ENCODE results near the gene FBXL17.
A peak's percentile ranks its signal among the peaks of the same experiment; 100 is the strongest.

FBXL17 gene

DNA sequence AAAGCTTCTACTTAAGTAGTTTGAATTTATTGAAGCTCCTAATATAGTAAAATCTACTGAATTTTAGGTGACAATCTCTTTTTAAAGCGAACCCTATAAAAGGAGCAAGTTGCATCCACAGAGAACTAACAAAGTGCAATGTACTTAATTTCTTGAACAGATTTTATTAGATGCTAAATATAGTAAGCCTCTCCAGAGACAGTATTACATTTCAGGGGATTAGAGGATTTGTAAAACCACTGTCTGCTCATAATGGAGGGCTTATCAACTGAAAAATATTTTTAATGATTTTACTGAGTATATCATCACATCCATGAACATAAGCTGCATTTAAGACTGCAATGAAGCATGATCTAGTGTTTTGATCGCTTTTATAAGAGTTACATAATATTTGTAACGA, 481.2 kb downstream of the FBXL17 start:
- no peak for DNase-seq (ENCODE audit: low spot score)

- DNase-seq (ENCODE audit: low spot score) = no peak
These were observed 487.5 kb downstream of the FBXL17 start for GRCh38 chr5:107894361-107894760.

DNA sequence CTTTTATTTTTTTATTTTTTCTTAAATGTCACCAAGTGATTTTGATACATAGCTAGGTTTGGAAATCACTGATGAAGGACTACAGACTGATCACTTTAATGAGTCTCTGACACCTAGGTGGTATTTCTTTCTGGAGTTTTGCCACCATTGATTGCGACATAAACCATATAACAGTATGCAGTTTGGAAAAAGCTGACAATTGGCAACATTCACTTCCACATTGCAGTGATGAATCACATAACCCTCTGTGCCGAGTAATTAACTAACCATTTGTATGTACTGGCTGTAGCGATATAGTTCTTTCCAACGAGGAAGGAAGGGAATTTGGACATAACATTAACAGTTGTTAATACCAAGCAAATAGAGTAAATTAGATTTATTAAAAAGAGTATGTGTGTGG, 488.3 kb downstream of the FBXL17 start:
- DNase-seq (ENCODE audit: low spot score) = no peak

- DNase-seq (ENCODE audit: low spot score) = no peak
These were observed 492.5 kb downstream of the FBXL17 start for GRCh38 chr5:107889387-107889786.

DNA sequence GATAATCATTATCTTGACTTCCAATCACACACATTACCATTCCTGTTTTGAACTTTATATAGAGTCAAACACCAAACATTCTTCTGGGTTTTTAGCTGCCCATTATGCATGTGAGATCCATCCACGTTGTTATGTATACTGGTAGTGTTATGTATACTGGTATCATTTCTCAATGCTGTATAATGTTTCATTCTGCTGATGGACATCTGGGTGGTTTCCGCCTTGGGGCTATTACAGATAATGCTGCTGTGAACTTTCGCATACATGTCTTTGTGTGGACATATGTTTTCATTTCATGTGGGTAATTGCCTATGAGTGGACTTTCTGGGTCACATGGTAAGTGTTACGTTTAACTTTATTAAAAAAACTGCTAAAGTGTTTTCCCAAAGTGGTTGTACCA, 493.4 kb downstream of the FBXL17 start:
- no peak for DNase-seq (ENCODE audit: low spot score)

GRCh38 chr5:107887166-107887943, 494.5 kb downstream of the FBXL17 start:
- peak; percentile 55 for DNase-seq (ENCODE audit: low spot score)

DNA sequence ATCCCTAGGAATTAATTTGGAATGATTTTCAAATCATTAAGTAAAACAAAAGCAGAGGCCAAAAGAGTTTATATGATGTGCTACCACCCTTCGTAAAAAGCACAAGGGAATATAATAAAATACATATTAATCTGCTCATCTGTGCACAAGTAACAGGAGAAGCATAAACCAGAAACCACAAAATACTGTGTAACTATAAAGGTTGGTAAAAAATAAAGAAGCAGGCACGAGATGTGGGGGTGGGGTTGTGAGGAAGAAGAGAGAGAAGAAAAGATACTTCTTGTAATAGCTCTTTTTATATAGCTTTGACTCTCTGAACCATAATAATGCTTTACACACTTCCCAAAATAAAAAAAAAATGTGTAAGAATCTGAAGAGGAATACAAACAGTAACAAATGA, 496.3 kb downstream of the FBXL17 start:
- no peak for DNase-seq (ENCODE audit: low spot score)

DNA sequence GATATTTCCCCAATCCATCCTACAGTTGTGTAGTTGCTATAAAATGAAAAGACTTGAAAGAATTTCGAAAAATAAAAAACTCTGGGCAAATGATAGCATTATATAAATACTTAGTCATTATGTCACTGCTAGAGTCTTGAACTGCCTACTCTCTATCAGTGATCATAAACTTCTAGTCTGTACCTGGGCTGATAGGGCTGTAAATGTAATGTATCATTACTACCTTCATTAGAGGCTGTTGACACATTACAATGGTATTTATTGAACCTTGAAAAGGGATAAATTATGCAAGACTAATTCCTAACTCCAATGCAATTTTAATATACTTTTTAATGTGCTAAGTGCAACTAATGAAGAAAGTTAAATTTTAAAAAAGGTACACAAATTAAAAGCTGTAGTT, 497.0 kb downstream of the FBXL17 start:
- DNase-seq (ENCODE audit: low spot score) = no peak

DNA sequence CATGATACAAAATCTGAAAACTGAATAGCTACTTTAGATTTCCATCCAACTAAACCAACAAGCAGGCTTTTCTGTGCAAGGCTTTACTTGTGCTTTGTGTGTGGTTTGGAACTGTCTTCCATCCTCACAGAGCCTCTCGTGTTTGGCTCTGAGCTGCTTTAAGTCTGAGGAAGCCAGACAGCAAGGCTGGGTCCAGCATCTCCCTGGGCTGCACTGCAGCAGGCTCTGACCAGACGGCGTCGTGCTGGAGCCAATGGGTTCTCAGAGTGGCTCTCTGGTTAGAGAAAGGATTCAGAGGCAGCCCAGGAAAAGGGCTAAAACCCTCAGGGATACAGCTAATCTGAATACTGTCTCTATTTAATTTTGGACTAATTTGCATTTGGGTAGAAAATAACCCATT, 503.2 kb downstream of the FBXL17 start:
- DNase-seq (ENCODE audit: low spot score) = no peak

- DNase-seq (ENCODE audit: low spot score) = no peak
These were observed 505.0 kb downstream of the FBXL17 start for GRCh38 chr5:107876906-107877305.

DNA sequence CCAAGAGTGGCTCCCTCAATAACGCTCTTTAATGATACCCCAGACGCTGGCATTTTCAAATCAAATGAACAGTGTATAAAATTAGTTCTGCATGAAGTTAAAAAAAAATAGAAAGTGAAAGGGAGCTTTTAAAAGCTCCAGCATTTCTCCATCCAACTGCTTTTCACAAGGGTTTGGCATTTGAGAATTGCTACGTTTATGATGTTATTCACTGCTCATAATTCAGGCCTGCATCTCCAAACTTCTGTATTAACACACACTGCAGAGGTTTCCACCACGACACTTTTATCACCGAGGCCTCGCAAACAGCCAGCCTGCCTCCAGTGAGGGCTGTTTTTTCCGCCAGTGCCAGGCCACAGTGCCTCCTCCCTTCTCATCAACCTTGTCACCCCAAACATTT, 505.6 kb downstream of the FBXL17 start:
- no peak for DNase-seq (ENCODE audit: low spot score)

- no peak for DNase-seq (ENCODE audit: low spot score)
These were observed 506.1 kb downstream of the FBXL17 start for GRCh38 chr5:107875833-107876232.

GRCh38 chr5:107874795-107875194, 507.1 kb downstream of the FBXL17 start:
- DNase-seq (ENCODE audit: low spot score) = no peak

DNA sequence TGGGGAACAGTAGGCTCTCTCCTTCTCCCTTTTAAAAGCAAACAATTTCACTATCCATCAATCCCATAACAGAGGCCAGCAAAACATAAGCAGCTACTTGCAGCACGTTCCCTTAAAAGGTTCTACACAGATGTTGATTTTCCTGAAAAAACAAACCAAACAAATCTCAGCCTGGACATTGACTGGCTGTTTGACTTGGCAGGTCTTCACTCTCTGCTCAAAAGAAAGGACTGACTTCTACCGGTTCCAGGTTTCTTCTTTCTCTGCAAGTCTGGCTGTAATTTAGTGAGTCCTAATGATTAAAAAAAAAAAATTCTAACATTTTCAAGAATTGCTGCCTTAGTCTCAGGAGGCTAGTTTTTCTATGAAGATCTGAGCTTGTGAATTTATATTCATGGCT, 508.0 kb downstream of the FBXL17 start:
- DNase-seq (ENCODE audit: low spot score) = no peak

DNA sequence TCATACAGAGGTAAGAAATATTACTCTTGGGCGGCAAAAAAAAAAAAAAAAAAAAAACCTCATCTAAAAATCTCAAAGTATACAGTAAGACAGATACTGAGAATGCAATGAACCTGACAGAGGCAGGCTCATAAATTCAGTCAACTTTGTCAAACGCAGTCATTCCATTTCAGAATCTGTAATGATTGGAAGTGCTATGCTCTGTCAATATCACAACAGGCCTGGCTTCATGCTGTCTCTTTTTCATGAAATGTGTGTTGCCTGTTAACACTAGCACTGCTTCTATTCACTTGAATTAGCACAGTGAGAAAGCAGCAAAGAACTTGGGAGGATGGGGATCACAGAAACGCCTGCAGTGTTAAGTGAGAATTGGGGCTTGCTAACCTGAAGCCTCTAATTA, 510.9 kb downstream of the FBXL17 start:
- no peak for DNase-seq (ENCODE audit: low spot score)

- peak; percentile 47 for DNase-seq (ENCODE audit: low spot score)
These were observed 512.3 kb downstream of the FBXL17 start for GRCh38 chr5:107869438-107870115.

DNA sequence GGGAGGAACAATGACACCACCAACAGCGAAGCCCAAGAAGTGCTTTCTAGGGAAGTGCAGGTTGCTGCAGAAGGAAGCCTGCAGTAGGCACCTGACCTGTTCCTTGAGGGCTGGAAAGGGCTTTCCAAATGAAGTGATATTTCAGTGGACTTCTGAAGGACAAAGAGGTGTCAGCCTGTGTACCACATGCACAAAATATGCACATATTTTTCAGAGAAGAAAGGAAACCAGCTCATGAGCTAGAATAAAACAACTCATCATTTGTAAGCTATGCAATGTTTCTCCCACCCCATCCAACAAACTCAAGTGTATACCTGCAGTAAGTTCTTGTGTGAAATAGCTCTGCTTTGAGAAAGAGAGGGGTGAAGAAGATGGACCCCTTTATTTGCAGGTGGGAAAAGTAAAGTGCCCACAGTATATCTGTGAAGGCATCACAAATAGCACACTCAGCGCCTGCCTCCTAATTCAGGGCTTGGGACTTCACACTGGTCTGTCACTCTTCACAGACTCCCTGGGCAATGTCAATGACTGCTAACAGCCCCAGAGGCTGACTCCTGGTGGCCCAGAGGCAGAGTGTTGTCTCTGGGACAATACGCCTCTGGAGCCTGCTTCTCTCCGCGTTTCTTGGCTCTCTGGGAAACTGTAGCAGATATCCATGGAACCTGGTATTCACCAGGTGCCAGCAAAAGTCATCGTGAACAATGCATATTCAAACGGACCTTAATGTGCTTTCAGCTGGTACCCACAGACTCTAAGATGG, 513.1 kb downstream of the FBXL17 start:
- DNase-seq (ENCODE audit: low spot score) = no peak

GRCh38 chr5:107867266-107867665, 514.6 kb downstream of the FBXL17 start:
- no peak for DNase-seq (ENCODE audit: low spot score)

GRCh38 chr5:107864793-107865192, 517.1 kb downstream of the FBXL17 start:
- DNase-seq (ENCODE audit: low spot score) = no peak

DNA sequence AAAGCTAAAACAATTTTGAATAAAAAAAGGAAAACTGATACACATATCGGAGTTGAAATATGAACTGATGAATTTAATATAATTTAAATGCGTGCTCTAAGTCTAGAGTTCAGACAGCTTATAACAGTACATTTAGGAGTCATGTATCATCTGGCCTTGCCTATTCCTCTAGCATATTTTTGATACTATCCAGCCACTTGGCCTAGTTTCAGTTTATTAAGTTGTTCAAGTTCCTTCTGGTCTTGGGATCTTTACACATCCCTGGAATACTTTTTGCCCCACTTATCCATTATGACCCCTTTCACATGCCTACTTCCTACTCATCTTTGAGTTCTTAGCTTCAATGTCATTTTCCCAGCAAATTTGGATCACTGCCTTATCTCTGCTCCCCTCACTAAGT, 518.8 kb downstream of the FBXL17 start:
- DNase-seq (ENCODE audit: low spot score) = no peak

GRCh38 chr5:107861565-107861964, 520.3 kb downstream of the FBXL17 start:
- no peak for DNase-seq (ENCODE audit: low spot score)

DNA sequence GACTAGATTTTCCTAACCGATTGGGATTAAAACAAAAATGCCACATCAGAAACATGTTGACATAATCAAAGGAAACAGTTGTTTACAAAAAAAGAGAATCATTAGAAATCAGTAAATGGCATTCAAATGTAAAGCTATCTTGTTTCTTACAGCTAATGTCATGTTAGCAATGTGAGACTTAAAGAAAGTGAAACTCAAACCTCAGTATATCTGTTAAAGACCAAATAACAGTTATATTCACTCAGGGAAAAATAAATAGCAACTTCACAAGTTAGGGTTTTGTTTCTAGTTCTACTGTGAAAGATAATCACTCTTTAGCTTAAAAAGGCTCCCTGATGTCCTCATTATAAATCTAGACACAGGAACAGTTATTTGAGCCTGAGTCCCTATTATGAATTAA, 521.9 kb downstream of the FBXL17 start:
- DNase-seq (ENCODE audit: low spot score) = no peak

DNA sequence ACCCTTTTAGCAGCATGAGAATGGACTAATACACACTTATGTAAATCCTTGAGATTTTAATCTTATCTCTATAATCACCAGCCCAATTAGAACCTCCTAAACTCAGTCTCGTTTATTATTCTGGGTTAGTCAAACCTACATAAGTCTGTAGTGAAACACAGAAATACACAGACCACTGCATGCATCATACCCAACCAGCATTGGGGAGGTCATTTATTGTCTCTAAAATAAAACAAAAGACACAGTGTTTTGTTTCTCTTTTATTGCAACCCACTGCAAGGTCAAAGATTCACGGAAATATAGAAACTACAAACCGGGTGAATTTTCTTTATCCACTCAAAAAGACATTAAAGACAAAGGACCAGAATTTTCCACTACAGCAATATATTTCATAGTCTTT, 523.1 kb downstream of the FBXL17 start:
- no peak for DNase-seq (ENCODE audit: low spot score)

All from kidney capillary endothelial cell (primary cell).